ENCODE data around the gene RPTOR.
A peak's percentile ranks its signal among the peaks of the same experiment; 100 is the strongest.

RPTOR gene

DNA sequence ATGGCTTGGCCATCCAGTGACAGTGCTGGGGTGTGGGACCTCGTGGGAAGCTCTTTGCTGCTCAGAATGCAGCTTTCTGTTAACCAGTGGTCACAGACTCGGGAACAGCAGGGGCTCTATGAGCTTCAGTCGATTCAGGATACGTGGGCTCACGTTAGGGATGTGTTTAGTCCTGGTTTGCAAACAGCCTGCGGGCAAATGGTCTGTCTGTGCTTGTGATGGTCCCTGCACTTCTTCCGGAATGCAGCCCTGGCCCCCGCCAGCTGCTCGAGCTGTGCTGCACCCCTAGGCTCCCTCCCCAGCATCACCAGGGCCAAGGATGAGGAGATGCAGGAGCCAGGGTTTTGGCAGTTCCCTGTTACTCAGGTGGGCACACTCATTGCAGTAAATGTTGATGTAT lies 274.2 kb downstream of the RPTOR start:
- no peak overlapping the region for H3K23ac ChIP-seq (ENCODE audit: low read length)
- no peak overlapping the region for H2AK5ac ChIP-seq (ENCODE audit: low read length)
- no peak overlapping the region for H2BK15ac ChIP-seq (replicated peaks; ENCODE audit: low read depth)
- no peak overlapping the region for H3K56ac ChIP-seq (ENCODE audit: low read length)
- H3K27ac ChIP-seq (ENCODE audit: low read depth, low read length), result no peak overlapping the region
- no peaks in the 10 kb centered on the region for H3K27me3 ChIP-seq (ENCODE audit: insufficient read depth, low read length, poor library complexity)
- H3K4ac ChIP-seq (ENCODE audit: low read depth, low read length), result no peak overlapping the region
- DNase-seq, result no peak
- no peak overlapping the region for H3K4me3 ChIP-seq (ENCODE audit: low read length)
- H3K4me2 ChIP-seq (ENCODE audit: low read length), result no peak overlapping the region
- no peak overlapping the region for H3K9ac ChIP-seq (ENCODE audit: low read length)
- H3K79me2 ChIP-seq (ENCODE audit: control insufficient read depth, insufficient read depth, low read length), result no peaks in the 10 kb centered on the region
- H2BK5ac ChIP-seq (ENCODE audit: low read length), result no peak overlapping the region
- H3K4me1 ChIP-seq (ENCODE audit: control insufficient read depth, low read depth, low read length), result no peaks in the 10 kb centered on the region
- no peak overlapping the region for H3K18ac ChIP-seq (ENCODE audit: low read length)
- WGBS (ENCODE audit: extremely low coverage, insufficient coverage, low lambda C conversion rate), result no CpG with 5 or more reads among the region's 9 CpGs
- H3K79me1 ChIP-seq (ENCODE audit: low read length), result no peaks in the 10 kb centered on the region
- H3K36me3 ChIP-seq (ENCODE audit: control insufficient read depth, insufficient read depth, low read length), result no peaks in the 10 kb centered on the region
- no peak overlapping the region for H4K8ac ChIP-seq (ENCODE audit: low read depth, low read length)
- no peak overlapping the region for H4K5ac ChIP-seq (ENCODE audit: low read length)
- no peak overlapping the region for H2BK120ac ChIP-seq (ENCODE audit: low read depth, low read length)

- no peak overlapping the region for H3K4ac ChIP-seq (ENCODE audit: low read depth, low read length)
- H3K79me2 ChIP-seq (ENCODE audit: control insufficient read depth, insufficient read depth, low read length), result no peaks in the 10 kb centered on the region
- H3K9ac ChIP-seq (ENCODE audit: low read length), result no peak overlapping the region
- no peak for DNase-seq
- no CpG with 5 or more reads among the region's 23 CpGs for WGBS (ENCODE audit: extremely low coverage, insufficient coverage, low lambda C conversion rate)
- no peaks in the 10 kb centered on the region for H3K4me1 ChIP-seq (ENCODE audit: control insufficient read depth, low read depth, low read length)
- no peak overlapping the region for H3K4me2 ChIP-seq (ENCODE audit: low read length)
- no peak overlapping the region for H3K4me3 ChIP-seq (ENCODE audit: low read length)
- no peaks in the 10 kb centered on the region for H3K79me1 ChIP-seq (ENCODE audit: low read length)
- no peaks in the 10 kb centered on the region for H3K36me3 ChIP-seq (ENCODE audit: control insufficient read depth, insufficient read depth, low read length)
- H2AK5ac ChIP-seq (ENCODE audit: low read length), result no peak overlapping the region
- no peak overlapping the region for H3K27ac ChIP-seq (ENCODE audit: low read depth, low read length)
- H3K18ac ChIP-seq (ENCODE audit: low read length), result no peak overlapping the region
- no peak overlapping the region for H2BK120ac ChIP-seq (ENCODE audit: low read depth, low read length)
- H3K27me3 ChIP-seq (ENCODE audit: insufficient read depth, low read length, poor library complexity), result no peaks in the 10 kb centered on the region
- no peak overlapping the region for H2BK5ac ChIP-seq (ENCODE audit: low read length)
- no peak overlapping the region for H4K8ac ChIP-seq (ENCODE audit: low read depth, low read length)
- no peak overlapping the region for H2BK15ac ChIP-seq (replicated peaks; ENCODE audit: low read depth)
- no peak overlapping the region for H4K5ac ChIP-seq (ENCODE audit: low read length)
- H3K56ac ChIP-seq (ENCODE audit: low read length), result no peak overlapping the region
- H3K23ac ChIP-seq (ENCODE audit: low read length), result no peak overlapping the region
Observed at GRCh38 chr17:80819422-80820164, 275.0 kb downstream of the RPTOR start.

DNA sequence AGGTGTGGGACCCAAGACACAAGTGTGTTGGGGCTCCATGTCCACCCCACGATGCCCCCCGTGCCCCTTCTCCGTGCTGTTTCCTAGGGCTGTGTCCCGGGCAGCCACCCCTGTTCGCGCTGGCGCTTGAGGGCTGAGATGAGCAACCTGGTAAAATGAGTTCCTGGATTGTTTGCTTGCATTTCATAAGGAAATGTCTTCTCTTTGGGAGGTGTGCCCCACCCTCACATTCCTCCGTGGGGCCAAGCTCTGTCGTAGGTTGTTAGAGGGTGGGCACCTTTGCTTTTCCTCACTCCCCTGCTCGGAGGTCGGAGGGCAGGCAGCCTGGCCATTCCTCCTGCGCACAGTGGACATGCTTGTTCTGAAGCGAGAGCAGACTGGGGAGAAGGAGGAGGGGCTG lies 275.7 kb downstream of the RPTOR start:
- Histone ChIP-seq H2AK5ac (ENCODE audit: low read length) (no peak overlapping the region), H3K36me3 (ENCODE audit: control insufficient read depth, insufficient read depth, low read length) (no peaks in the 10 kb centered on the region), H3K56ac (ENCODE audit: low read length) (no peak overlapping the region), H3K27me3 (ENCODE audit: insufficient read depth, low read length, poor library complexity) (no peaks in the 10 kb centered on the region), H3K27ac (ENCODE audit: low read depth, low read length) (no peak overlapping the region), H3K4ac (ENCODE audit: low read depth, low read length) (no peak overlapping the region), H3K4me1 (ENCODE audit: control insufficient read depth, low read depth, low read length) (no peaks in the 10 kb centered on the region), H2BK120ac (ENCODE audit: low read depth, low read length) (no peak overlapping the region), H3K23ac (ENCODE audit: low read length) (no peak overlapping the region), H3K79me1 (ENCODE audit: low read length) (no peaks in the 10 kb centered on the region), H2BK5ac (ENCODE audit: low read length) (no peak overlapping the region), H3K18ac (ENCODE audit: low read length) (no peak overlapping the region), H3K79me2 (ENCODE audit: control insufficient read depth, insufficient read depth, low read length) (no peaks in the 10 kb centered on the region), H2BK15ac (replicated peaks; ENCODE audit: low read depth) (no peak overlapping the region), H4K5ac (ENCODE audit: low read length) (no peak overlapping the region), H3K4me3 (ENCODE audit: low read length) (no peak overlapping the region), H4K8ac (ENCODE audit: low read depth, low read length) (no peak overlapping the region), H3K4me2 (ENCODE audit: low read length) (no peak overlapping the region), H3K9ac (ENCODE audit: low read length) (no peak overlapping the region)
- WGBS (ENCODE audit: extremely low coverage, insufficient coverage, low lambda C conversion rate), result no CpG with 5 or more reads among the region's 13 CpGs
- DNase-seq, result no peak

GRCh38 chr17:80821546-80821945 lies 276.9 kb downstream of the RPTOR start:
- DNase-seq, result no peak
- Histone ChIP-seq H4K5ac (ENCODE audit: low read length) (no peak overlapping the region), H2BK5ac (ENCODE audit: low read length) (no peak overlapping the region), H2AK5ac (ENCODE audit: low read length) (no peak overlapping the region), H3K79me2 (ENCODE audit: control insufficient read depth, insufficient read depth, low read length) (no peaks in the 10 kb centered on the region), H3K4me2 (ENCODE audit: low read length) (no peak overlapping the region), H3K79me1 (ENCODE audit: low read length) (no peaks in the 10 kb centered on the region), H3K23ac (ENCODE audit: low read length) (peak overlapping the region; percentile 15), H3K4ac (ENCODE audit: low read depth, low read length) (no peak overlapping the region), H3K27me3 (ENCODE audit: insufficient read depth, low read length, poor library complexity) (no peaks in the 10 kb centered on the region), H3K56ac (ENCODE audit: low read length) (no peak overlapping the region), H2BK120ac (ENCODE audit: low read depth, low read length) (no peak overlapping the region), H3K9ac (ENCODE audit: low read length) (no peak overlapping the region), H3K4me1 (ENCODE audit: control insufficient read depth, low read depth, low read length) (no peaks in the 10 kb centered on the region), H4K8ac (ENCODE audit: low read depth, low read length) (no peak overlapping the region), H3K27ac (ENCODE audit: low read depth, low read length) (no peak overlapping the region), H3K4me3 (ENCODE audit: low read length) (no peak overlapping the region), H3K36me3 (ENCODE audit: control insufficient read depth, insufficient read depth, low read length) (no peaks in the 10 kb centered on the region), H2BK15ac (replicated peaks; ENCODE audit: low read depth) (no peak overlapping the region), H3K18ac (ENCODE audit: low read length) (no peak overlapping the region)
- no CpG with 5 or more reads among the region's 18 CpGs for WGBS (ENCODE audit: extremely low coverage, insufficient coverage, low lambda C conversion rate)

GRCh38 chr17:80822021-80822699 lies 277.5 kb downstream of the RPTOR start:
- peaks cover 2% of the 10 kb centered on the region for H3K4me1 ChIP-seq (ENCODE audit: control insufficient read depth, low read depth, low read length)
- H2AK5ac ChIP-seq (ENCODE audit: low read length), result no peak overlapping the region
- no peaks in the 10 kb centered on the region for H3K79me1 ChIP-seq (ENCODE audit: low read length)
- no peak overlapping the region for H3K4me2 ChIP-seq (ENCODE audit: low read length)
- no peaks in the 10 kb centered on the region for H3K36me3 ChIP-seq (ENCODE audit: control insufficient read depth, insufficient read depth, low read length)
- H2BK15ac ChIP-seq (replicated peaks; ENCODE audit: low read depth), result no peak overlapping the region
- H4K5ac ChIP-seq (ENCODE audit: low read length), result no peak overlapping the region
- H3K9ac ChIP-seq (ENCODE audit: low read length), result no peak overlapping the region
- no peak overlapping the region for H3K27ac ChIP-seq (ENCODE audit: low read depth, low read length)
- H2BK120ac ChIP-seq (ENCODE audit: low read depth, low read length), result no peak overlapping the region
- H4K8ac ChIP-seq (ENCODE audit: low read depth, low read length), result no peak overlapping the region
- no peak overlapping the region for H3K18ac ChIP-seq (ENCODE audit: low read length)
- H3K23ac ChIP-seq (ENCODE audit: low read length), result no peak overlapping the region
- H3K4me3 ChIP-seq (ENCODE audit: low read length), result no peak overlapping the region
- WGBS (ENCODE audit: extremely low coverage, insufficient coverage, low lambda C conversion rate), result no CpG with 5 or more reads among the region's 36 CpGs
- no peaks in the 10 kb centered on the region for H3K79me2 ChIP-seq (ENCODE audit: control insufficient read depth, insufficient read depth, low read length)
- H3K4ac ChIP-seq (ENCODE audit: low read depth, low read length), result no peak overlapping the region
- H3K56ac ChIP-seq (ENCODE audit: low read length), result no peak overlapping the region
- H3K27me3 ChIP-seq (ENCODE audit: insufficient read depth, low read length, poor library complexity), result no peaks in the 10 kb centered on the region
- no peak overlapping the region for H2BK5ac ChIP-seq (ENCODE audit: low read length)
- DNase-seq, result no peak

All from mesendoderm (in vitro differentiated cells).